Astrocyte (in vitro differentiated cells and primary cell): ENCODE results near the gene MRFAP1. TPM values are rescaled to one million over a fixed set of nuclear protein-coding genes. Genes with fewer than 3 reads are reported as not detected.

Experiments used
- DNase-seq: peaks from one replicate; pipeline ENCODE4 v3.0.0-alpha.2; 2010; ENCODE audit warnings: low read depth
- FAIRE-seq: peaks from 2 replicates; lab custom pipeline; 2011; peaks lifted over from hg19 to GRCh38; lab: Jason Lieb, UNC
- H2AFZ ChIP-seq: 2 replicates; pipeline ENCODE4 v1.6.0; 2012; ENCODE audit warnings: low read depth, low read length, inconsistent platforms
- H3K27ac ChIP-seq: 2 replicates; pipeline ENCODE4 v1.5.1; 2011; ENCODE audit warnings: low read depth, low read length, inconsistent platforms
- H3K27me3 ChIP-seq: 2 replicates; pipeline ENCODE4 v1.6.0; 2011; ENCODE audit warnings: low read length, inconsistent platforms; ENCODE audit not compliant: insufficient read depth
- H3K36me3 ChIP-seq: 2 replicates; pipeline ENCODE4 v1.5.1; 2011; ENCODE audit warnings: low read length, inconsistent platforms; ENCODE audit not compliant: insufficient read depth
- H3K4me1 ChIP-seq: 2 replicates; pipeline ENCODE4 v1.5.1; 2011; ENCODE audit warnings: low read length, inconsistent platforms; ENCODE audit not compliant: insufficient read depth
- H3K4me2 ChIP-seq: 2 replicates; pipeline ENCODE4 v1.6.0; 2012; ENCODE audit warnings: low read length, inconsistent platforms
- H3K4me3 ChIP-seq: 2 replicates; pipeline ENCODE4 v1.5.1; 2011; ENCODE audit warnings: low read depth, mild to moderate bottlenecking, low read length, inconsistent platforms; ENCODE audit not compliant: insufficient read depth
- H3K79me2 ChIP-seq: 2 replicates; pipeline ENCODE4 v1.6.0; 2012; ENCODE audit warnings: mild to moderate bottlenecking, low read length, inconsistent platforms; ENCODE audit not compliant: insufficient read depth
- H3K9ac ChIP-seq: 2 replicates; pipeline ENCODE4 v1.6.0; 2012; ENCODE audit warnings: mild to moderate bottlenecking, low read length, inconsistent platforms
- H3K9me3 ChIP-seq: 2 replicates; pipeline ENCODE4 v1.5.1; 2012; ENCODE audit warnings: low read depth, mild to moderate bottlenecking, low read length, inconsistent platforms; ENCODE audit not compliant: insufficient read depth
- H4K20me1 ChIP-seq: 2 replicates; pipeline ENCODE4 v1.6.0; 2012; ENCODE audit warnings: low read length, inconsistent platforms; ENCODE audit not compliant: insufficient read depth
- H3K27ac Mint-ChIP-seq: one replicate; pipeline ENCODE4 v1.8.0; 2021; ENCODE audit warnings: mild to moderate bottlenecking, mixed read lengths; ENCODE audit not compliant: unreplicated experiment
- H3K27me3 Mint-ChIP-seq: one replicate; pipeline ENCODE4 v1.8.0; 2021; ENCODE audit warnings: low read depth, mixed read lengths; ENCODE audit not compliant: unreplicated experiment
- H3K36me3 Mint-ChIP-seq: one replicate; pipeline ENCODE4 v1.8.0; 2021; ENCODE audit warnings: low read depth, mixed read lengths; ENCODE audit not compliant: unreplicated experiment
- H3K4me1 Mint-ChIP-seq: one replicate; pipeline ENCODE4 v1.8.0; 2021; ENCODE audit warnings: low read depth, mixed read lengths; ENCODE audit not compliant: unreplicated experiment
- H3K4me3 Mint-ChIP-seq: one replicate; pipeline ENCODE4 v1.8.0; 2021; ENCODE audit warnings: mild to moderate bottlenecking, moderate library complexity, mixed read lengths; ENCODE audit not compliant: unreplicated experiment
- H3K9me3 Mint-ChIP-seq: one replicate; pipeline ENCODE4 v1.8.0; 2021; ENCODE audit warnings: mild to moderate bottlenecking, mixed read lengths; ENCODE audit not compliant: unreplicated experiment
- EZH2 ChIP-seq: IDR thresholded peaks from 2 replicates; pipeline ENCODE4 v1.6.1; 2012; ENCODE audit warnings: mild to moderate bottlenecking, low read length, inconsistent platforms; ENCODE audit not compliant: insufficient read depth
- total RNA-seq: library from RNA; stranded (reverse); gene quantifications from 2 replicates; pipeline ENCODE4 v1.2.1, GENCODE V29; 2021
- TF ChIP-seq, protein P1 (sequence below): IDR thresholded peaks from 2 replicates; pipeline ENCODE4 v1.5.1; 2011; ENCODE audit warnings: low read depth, mild to moderate bottlenecking, inconsistent platforms, low read length, moderate library complexity; ENCODE audit not compliant: insufficient read depth

MRFAP1 gene
- total RNA-seq, 1 donor from 2014 or later: 278 TPM

- no peak for FAIRE-seq
- H3K27ac Mint-ChIP-seq: peak overlapping the region; percentile 97
- peak overlapping the region; percentile 84 for H2AFZ ChIP-seq
- TF ChIP-seq EZH2: no peak
- TF ChIP-seq, protein P1, sequence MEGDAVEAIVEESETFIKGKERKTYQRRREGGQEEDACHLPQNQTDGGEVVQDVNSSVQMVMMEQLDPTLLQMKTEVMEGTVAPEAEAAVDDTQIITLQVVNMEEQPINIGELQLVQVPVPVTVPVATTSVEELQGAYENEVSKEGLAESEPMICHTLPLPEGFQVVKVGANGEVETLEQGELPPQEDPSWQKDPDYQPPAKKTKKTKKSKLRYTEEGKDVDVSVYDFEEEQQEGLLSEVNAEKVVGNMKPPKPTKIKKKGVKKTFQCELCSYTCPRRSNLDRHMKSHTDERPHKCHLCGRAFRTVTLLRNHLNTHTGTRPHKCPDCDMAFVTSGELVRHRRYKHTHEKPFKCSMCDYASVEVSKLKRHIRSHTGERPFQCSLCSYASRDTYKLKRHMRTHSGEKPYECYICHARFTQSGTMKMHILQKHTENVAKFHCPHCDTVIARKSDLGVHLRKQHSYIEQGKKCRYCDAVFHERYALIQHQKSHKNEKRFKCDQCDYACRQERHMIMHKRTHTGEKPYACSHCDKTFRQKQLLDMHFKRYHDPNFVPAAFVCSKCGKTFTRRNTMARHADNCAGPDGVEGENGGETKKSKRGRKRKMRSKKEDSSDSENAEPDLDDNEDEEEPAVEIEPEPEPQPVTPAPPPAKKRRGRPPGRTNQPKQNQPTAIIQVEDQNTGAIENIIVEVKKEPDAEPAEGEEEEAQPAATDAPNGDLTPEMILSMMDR: no peak
- peak overlapping the region; percentile 63 for H3K9ac ChIP-seq
- H3K27ac ChIP-seq: peak overlapping the region; percentile 63
- no peaks in the 10 kb centered on the region for H3K27me3 Mint-ChIP-seq
- no peak overlapping the region for H3K4me3 ChIP-seq
- peaks cover 22% of the 10 kb centered on the region for H3K4me1 ChIP-seq
- no peaks in the 10 kb centered on the region for H3K79me2 ChIP-seq
- peak overlapping the region; percentile 76 for H3K4me2 ChIP-seq
- peaks cover 32% of the 10 kb centered on the region for H3K4me1 Mint-ChIP-seq
- H3K36me3 Mint-ChIP-seq: peaks cover 8% of the 10 kb centered on the region
- H3K9me3 Mint-ChIP-seq: no peaks in the 10 kb centered on the region
- H3K27me3 ChIP-seq: no peaks in the 10 kb centered on the region
- H3K4me3 Mint-ChIP-seq: no peak overlapping the region
- no peaks in the 10 kb centered on the region for H4K20me1 ChIP-seq
- DNase-seq: no peak
- H3K36me3 ChIP-seq: no peaks in the 10 kb centered on the region
- H3K9me3 ChIP-seq: no peaks in the 10 kb centered on the region
Measured at GRCh38 chr4:6689506-6689960, 49.0 kb downstream of the MRFAP1 start.

Other genes with a start within 250 kb of the MRFAP1 start
- gene PPP2R2C, start 168.1 kb upstream of the MRFAP1 start, total RNA-seq: 0.72 and 1.1 TPM in 2 replicates
- gene MAN2B2, start 65.5 kb upstream of the MRFAP1 start, total RNA-seq: 32.2 and 36.1 TPM in 2 replicates
- gene S100P, start 53.2 kb downstream of the MRFAP1 start, total RNA-seq: not detected in 2 replicates
- 33.2 and 36.8 TPM in 2 replicates for gene MRFAP1L1, start 69.2 kb downstream of the MRFAP1 start, total RNA-seq
- 20.9 and 21.2 TPM in 2 replicates for gene BLOC1S4, start 75.5 kb downstream of the MRFAP1 start, total RNA-seq
- 25.0 and 27.6 TPM in 2 replicates for gene KIAA0232, start 142.0 kb downstream of the MRFAP1 start, total RNA-seq